ENCODE data around the gene TRPV3. TPM values are rescaled to one million over a fixed set of nuclear protein-coding genes. Genes with fewer than 3 reads are reported as not detected.
"Not testable (repeated sequence)": the region's sequence is repeated elsewhere in the genome, so short reads cannot be mapped to it uniquely, and the experiment has no call there.

The TRPV3 gene
- total RNA-seq, 1 experiment from 2014 or later, result 0.53 TPM

- no peak for DNase-seq (ENCODE audit: low read depth, low spot score)
- in situ Hi-C loops (cut with HindIII; ENCODE audit: low pct_unique_long_range_greater_than_20kb, low sequenced_read_pairs), result no loop called here
Observed at GRCh38 chr17:3582915-3583314, 25.3 kb upstream of the TRPV3 start.

- in situ Hi-C loops (cut with HindIII; ENCODE audit: low pct_unique_long_range_greater_than_20kb, low sequenced_read_pairs); DNase-seq (ENCODE audit: low read depth, low spot score): not testable (repeated sequence)
Observed at GRCh38 chr17:3578667-3579066, 21.1 kb upstream of the TRPV3 start.

- in situ Hi-C loops (cut with HindIII; ENCODE audit: low pct_unique_long_range_greater_than_20kb, low sequenced_read_pairs), result no loop called here
- DNase-seq (ENCODE audit: low read depth, low spot score), result no peak
Observed at GRCh38 chr17:3576970-3577369, 19.4 kb upstream of the TRPV3 start.

GRCh38 chr17:3575511-3575910, 17.9 kb upstream of the TRPV3 start:
- in situ Hi-C loops (cut with HindIII; ENCODE audit: low pct_unique_long_range_greater_than_20kb, low sequenced_read_pairs), result no loop called here
- DNase-seq (ENCODE audit: low read depth, low spot score), result no peak

GRCh38 chr17:3574231-3574630, 16.6 kb upstream of the TRPV3 start:
- in situ Hi-C loops (cut with HindIII; ENCODE audit: low pct_unique_long_range_greater_than_20kb, low sequenced_read_pairs), result no loop called here
- no peak for DNase-seq (ENCODE audit: low read depth, low spot score)

- DNase-seq (ENCODE audit: low read depth, low spot score), result no peak
- in situ Hi-C loops (cut with HindIII; ENCODE audit: low pct_unique_long_range_greater_than_20kb, low sequenced_read_pairs), result no loop called here
Observed at GRCh38 chr17:3573246-3574100, 15.9 kb upstream of the TRPV3 start.

GRCh38 chr17:3572231-3572630, 14.6 kb upstream of the TRPV3 start:
- no peak for DNase-seq (ENCODE audit: low read depth, low spot score)
- in situ Hi-C loops (cut with HindIII; ENCODE audit: low pct_unique_long_range_greater_than_20kb, low sequenced_read_pairs), result no loop called here

- in situ Hi-C loops (cut with HindIII; ENCODE audit: low pct_unique_long_range_greater_than_20kb, low sequenced_read_pairs), result no loop called here
- no peak for DNase-seq (ENCODE audit: low read depth, low spot score)
Observed at GRCh38 chr17:3571043-3571900, 13.7 kb upstream of the TRPV3 start.

GRCh38 chr17:3569534-3570137, 12.0 kb upstream of the TRPV3 start:
- in situ Hi-C loops (cut with HindIII; ENCODE audit: low pct_unique_long_range_greater_than_20kb, low sequenced_read_pairs), result no loop called here
- DNase-seq (ENCODE audit: low read depth, low spot score), result no peak

- no peak for DNase-seq (ENCODE audit: low read depth, low spot score)
- in situ Hi-C loops (cut with HindIII; ENCODE audit: low pct_unique_long_range_greater_than_20kb, low sequenced_read_pairs), result no loop called here
Observed at GRCh38 chr17:3566551-3566950, 8.9 kb upstream of the TRPV3 start.

- no peak for DNase-seq (ENCODE audit: low read depth, low spot score)
- in situ Hi-C loops (cut with HindIII; ENCODE audit: low pct_unique_long_range_greater_than_20kb, low sequenced_read_pairs), result no loop called here
Observed at GRCh38 chr17:3565143-3565542, 7.5 kb upstream of the TRPV3 start.

GRCh38 chr17:3564241-3564640, 6.6 kb upstream of the TRPV3 start:
- in situ Hi-C loops (cut with HindIII; ENCODE audit: low pct_unique_long_range_greater_than_20kb, low sequenced_read_pairs); DNase-seq (ENCODE audit: low read depth, low spot score): not testable (repeated sequence)

- in situ Hi-C loops (cut with HindIII; ENCODE audit: low pct_unique_long_range_greater_than_20kb, low sequenced_read_pairs), result no loop called here
- no peak for DNase-seq (ENCODE audit: low read depth, low spot score)
Observed at GRCh38 chr17:3559270-3559645, 1.6 kb upstream of the TRPV3 start.

GRCh38 chr17:3558603-3559269, 1.1 kb upstream of the TRPV3 start:
- in situ Hi-C loops (cut with HindIII; ENCODE audit: low pct_unique_long_range_greater_than_20kb, low sequenced_read_pairs), result no loop called here
- DNase-seq (ENCODE audit: low read depth, low spot score), result no peak

- in situ Hi-C loops (cut with HindIII; ENCODE audit: low pct_unique_long_range_greater_than_20kb, low sequenced_read_pairs), result no loop called here
- DNase-seq (ENCODE audit: low read depth, low spot score), result no peak
Observed at GRCh38 chr17:3556916-3557767, 470 bp downstream of the TRPV3 start.

- no peak for DNase-seq (ENCODE audit: low read depth, low spot score)
- in situ Hi-C loops (cut with HindIII; ENCODE audit: low pct_unique_long_range_greater_than_20kb, low sequenced_read_pairs), result no loop called here
Observed at GRCh38 chr17:3556239-3556915, 1.2 kb downstream of the TRPV3 start.

Data from SK-MEL-5 (cell line).